Heart right ventricle (tissue), 16 donors: ENCODE data around the gene ITGAL. TPM values are rescaled to one million over a fixed set of nuclear protein-coding genes. Genes with fewer than 3 reads are reported as not detected.

Source experiments
- ATAC-seq, 8 donors: fragments of 200-7000 bp; cut with Tn5 transposase; one replicate each; pipeline ENCODE4 v1.9.1; 2020; ENCODE audit warnings: mild to moderate bottlenecking in 8 of 8, moderate library complexity in 8 of 8, moderate number of reproducible peaks in 1 of 8
- DNase-seq, 2 donors: peaks; one replicate each; pipeline ENCODE4 v3.0.0-alpha.2; 2020
- H3K27ac ChIP-seq, 10 donors: fragments of 200-600 bp; sonication (generic) in 2 of 10; one replicate each; pipeline versions ENCODE4 v1.5.0 to v1.8.0; 2020 to 2022; ENCODE audit warnings: mild to moderate bottlenecking in 3 of 10
- H3K27me3 ChIP-seq, 7 donors: fragments of 200-600 bp; one replicate each; pipeline ENCODE4 v1.8.0; 2021 to 2022; ENCODE audit warnings: mild to moderate bottlenecking in 2 of 7
- H3K36me3 ChIP-seq, 9 donors: fragments of 200-600 bp; sonication (generic) in 1 of 9; one replicate each; pipeline versions ENCODE4 v1.5.0 to v1.8.0; 2020 to 2022; ENCODE audit warnings: mild to moderate bottlenecking in 2 of 9
- H3K4me1 ChIP-seq, 9 donors: fragments of 200-600 bp; sonication (generic) in 1 of 9; one replicate each; pipeline versions ENCODE4 v1.5.0 to v1.8.0; 2020 to 2022; ENCODE audit warnings: mild to moderate bottlenecking in 4 of 9
- H3K4me3 ChIP-seq, 10 donors: fragments of 200-600 bp; sonication (generic) in 2 of 10; one replicate each; pipeline versions ENCODE4 v1.5.0 to v1.8.0; 2020 to 2022; ENCODE audit warnings: mild to moderate bottlenecking in 7 of 10, moderate library complexity in 2 of 10
- H3K9me3 ChIP-seq, 11 donors: fragments of 200-600 bp in 10 of 11; sonication (generic) in 2 of 11; one replicate each; pipeline versions ENCODE4 v1.5.0 to v1.8.0; 2013 to 2022; ENCODE audit warnings: mild to moderate bottlenecking in 2 of 11, control low read depth in 1 of 11, moderate library complexity in 1 of 11
- CTCF ChIP-seq, 9 donors: fragments of 200-600 bp; sonication (generic) in 2 of 9; IDR thresholded peaks; one replicate each; pipeline versions ENCODE4 v1.5.0 to v1.8.0; 2021 to 2022; ENCODE audit warnings: antibody characterized with exemption in 9 of 9, mild to moderate bottlenecking in 5 of 9, moderate library complexity in 1 of 9
- WGBS, 2 donors: extraction: QIAGEN DNeasy Blood & Tissue Kit; methylation state at CpG; one replicate each; pipeline ENCODE4 v1.1.7; 2013; ENCODE audit warnings: inconsistent platforms in 1 of 2; 5-methylcytosine and 5-hydroxymethylcytosine counted together
- intact Hi-C, 10 donors: fragments of 100-400 bp; cut with DNase I; formaldehyde crosslinking; loops; one replicate each; pipeline versions ENCODE4 v1.11.1 to v1.14.2; 2022
- polyA plus RNA-seq, 2 donors: library from polyadenylated mRNA; stranded (reverse); fragments of 200-250 nt; gene quantifications; one replicate each; pipeline ENCODE4 v1.2.3, GENCODE V29; 2013
- total RNA-seq, 10 donors: library from RNA; stranded (reverse); fragmentation: NEBNext Ultra II Directional in 3 of 10; extraction: Animal tissue kit (Norgen Biotek cat#: 25700) in 3 of 10; gene quantifications; one replicate each; pipeline versions ENCODE4 v1.2.1 to v1.2.4, GENCODE V29; 2021 to 2023
- donor health status: Arrhythmogenic right ventricular cardiomyopathy.
- donor health status: ischemic (EF 13 %, LVEDD 7.1; RV severe dilation, severe dysfunction).
- donor health status: healthy with polysubstance abuse.
- donor health status: DM: no; HTN: yes; CAD: no.
- donor health status: DM: no; HTN: no; CAD: no.
- donor health status: ischemic (EF 25% LVEDD 6.9; RV normal size, moderate dysfunction).
- donor health status: ischemic (EF 25% LVEDD 5.7; RV mildly dilated, moderate dysfunction).
- donor health status: healthy.
- donor health status: DM: yes; HTN: yes; CAD: no.
- donor health status: Ischemic cardiomyopathy.
- donor health status: ischemic (EF 35%, LVEDD 5.7; RV mildly dilated, moderate dysfunction).
- donor health status: nonischemic (EF 11% LVEDD 7.7; RV severe dilation, severe dysfunction).
- donor health status: DM: yes; HTN: yes; CAD: no.
- donor health status: PGD.
- donor health status: ischemic (EF 29% LVEDD 5.4; RV normal size, mild dysfunction).
- donor health status: nonischemic (EF 23%, LVEDD 6.1; RV moderate dilation, normal function).

The ITGAL gene
- total and polyA plus RNA-seq, 12 donors, result 0.52 to 18.2 (median 1.6) TPM

- no peak for DNase-seq
- Histone ChIP-seq H3K27me3 (no peaks in the 10 kb centered on the region), H3K4me1 (peaks cover 6 to 50% (median 23%) of the 10 kb centered on the region in 9 donors), H3K27ac (peak overlapping the region in 1 of 10 donors; percentile 79), H3K36me3 (peaks cover 0 to 13% (median 0%) of the 10 kb centered on the region in 9 donors), H3K4me3 (no peak overlapping the region), H3K9me3 (no peaks in the 10 kb centered on the region)
- intact Hi-C loops, result loop anchor here in 1 of 10 donors (10.0 kb wide), 1 partner anchor 133 kb away; the partner anchor contains the start of gene DCTPP1
- no peak for TF ChIP-seq CTCF (IDR thresholded peaks at IDR 0.05)
- 77 to 79% methylated on average over 6 of the region's 6 CpGs for whole genome bisulfite sequencing, 2 donors
- no peak for ATAC-seq
Measured at GRCh38 chr16:30567991-30568638, 95.6 kb downstream of the ITGAL start.

GRCh38 chr16:30569281-30569680, 96.7 kb downstream of the ITGAL start:
- ATAC-seq (no peak), DNase-seq (no peak)
- intact Hi-C loops, result loop anchor here in 1 of 10 donors (10.0 kb wide), 1 partner anchor 134 kb away; the partner anchor contains the start of gene DCTPP1
- H3K27ac ChIP-seq, result peak overlapping the region in 3 of 10 donors; percentile 79 to 99 (median 99)
- H3K4me1 ChIP-seq, result peaks cover 6 to 50% (median 23%) of the 10 kb centered on the region in 9 donors
- WGBS, 2 donors, result 89 to 91% methylated on average over 3 of the region's 3 CpGs
- H3K36me3 ChIP-seq, result peaks cover 0 to 13% (median 0%) of the 10 kb centered on the region in 9 donors
- no peak for TF ChIP-seq CTCF (IDR thresholded peaks at IDR 0.05)
- no peaks in the 10 kb centered on the region for H3K9me3 ChIP-seq
- no peaks in the 10 kb centered on the region for H3K27me3 ChIP-seq
- no peak overlapping the region for H3K4me3 ChIP-seq

GRCh38 chr16:30569746-30570635, 97.4 kb downstream of the ITGAL start:
- DNase-seq, result no peak
- H3K4me3 ChIP-seq, result peak overlapping the region in 8 of 10 donors; percentile 69 to 90 (median 84)
- no peaks in the 10 kb centered on the region for H3K9me3 ChIP-seq
- H3K27ac ChIP-seq, result peak overlapping the region in 9 of 10 donors; percentile 96 to 99 (median 99)
- H3K36me3 ChIP-seq, result peaks cover 0 to 13% (median 0%) of the 10 kb centered on the region in 9 donors
- peaks cover 6 to 50% (median 23%) of the 10 kb centered on the region in 9 donors for H3K4me1 ChIP-seq
- 68 to 81% methylated on average over 44 of the region's 44 CpGs for WGBS, 2 donors
- ATAC-seq, result no peak
- H3K27me3 ChIP-seq, result no peaks in the 10 kb centered on the region
- no peak for TF ChIP-seq CTCF (IDR thresholded peaks at IDR 0.05)
- intact Hi-C loops, result loop anchor here in 7 of 10 donors (1.0 to 10.0 kb wide), 8 partner anchors 11 to 135 kb away; partner anchors contain the start of genes ZNF768 (in 4 of the 7), ZNF747 (in 2 of the 7), DCTPP1 (in 1 of the 7) and PRR14 (in 1 of the 7)
